ENCODE data around the gene IQCH.

IQCH gene

GRCh38 chr15:67543348-67543718 lies 288.7 kb downstream of the IQCH start:
- no peak for DNase-seq

GRCh38 chr15:67544475-67544874 lies 289.9 kb downstream of the IQCH start:
- DNase-seq: no peak

GRCh38 chr15:67545864-67546263 lies 291.3 kb downstream of the IQCH start:
- DNase-seq: no peak

- no peak for DNase-seq
These were observed 292.5 kb downstream of the IQCH start for GRCh38 chr15:67547064-67547463.

GRCh38 chr15:67547836-67548235 lies 293.2 kb downstream of the IQCH start:
- DNase-seq: no peak

GRCh38 chr15:67548236-67548852 lies 293.8 kb downstream of the IQCH start:
- no peak for DNase-seq

GRCh38 chr15:67548862-67549651 lies 294.5 kb downstream of the IQCH start:
- no peak for DNase-seq

GRCh38 chr15:67549736-67550135 lies 295.1 kb downstream of the IQCH start:
- no peak for DNase-seq

GRCh38 chr15:67550522-67550921 lies 295.9 kb downstream of the IQCH start:
- DNase-seq: no peak

GRCh38 chr15:67551207-67551743 lies 296.7 kb downstream of the IQCH start:
- DNase-seq: no peak

All from stimulated activated CD4-positive, alpha-beta T cell treated with anti-CD3 and anti-CD28 coated beads, Interleukin-1b, Interleukin-23, amount 100 ng/mL, for 48 hours (primary cell).